ENCODE data around the gene COMP.

DNA sequence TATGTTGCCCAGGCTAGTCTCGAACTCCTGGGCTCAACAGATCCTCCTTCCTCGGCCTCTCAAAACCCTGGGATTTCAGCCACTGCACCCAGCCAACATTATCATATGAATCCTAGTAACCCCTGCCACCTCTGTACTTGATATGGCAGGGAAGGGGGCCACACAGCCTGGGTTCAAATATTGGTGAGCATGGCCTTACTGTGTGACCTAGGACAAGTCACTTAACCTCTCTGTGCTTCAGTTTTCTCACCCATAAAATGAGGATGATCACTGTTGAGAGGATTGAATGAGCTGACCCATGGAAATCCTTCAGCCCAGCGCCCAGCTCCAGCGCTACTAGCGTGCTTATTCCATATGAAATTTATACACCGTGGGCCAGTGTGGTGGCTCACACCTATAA is 3.6 kb upstream of the COMP start:
- TF ChIP-seq, protein P1, sequence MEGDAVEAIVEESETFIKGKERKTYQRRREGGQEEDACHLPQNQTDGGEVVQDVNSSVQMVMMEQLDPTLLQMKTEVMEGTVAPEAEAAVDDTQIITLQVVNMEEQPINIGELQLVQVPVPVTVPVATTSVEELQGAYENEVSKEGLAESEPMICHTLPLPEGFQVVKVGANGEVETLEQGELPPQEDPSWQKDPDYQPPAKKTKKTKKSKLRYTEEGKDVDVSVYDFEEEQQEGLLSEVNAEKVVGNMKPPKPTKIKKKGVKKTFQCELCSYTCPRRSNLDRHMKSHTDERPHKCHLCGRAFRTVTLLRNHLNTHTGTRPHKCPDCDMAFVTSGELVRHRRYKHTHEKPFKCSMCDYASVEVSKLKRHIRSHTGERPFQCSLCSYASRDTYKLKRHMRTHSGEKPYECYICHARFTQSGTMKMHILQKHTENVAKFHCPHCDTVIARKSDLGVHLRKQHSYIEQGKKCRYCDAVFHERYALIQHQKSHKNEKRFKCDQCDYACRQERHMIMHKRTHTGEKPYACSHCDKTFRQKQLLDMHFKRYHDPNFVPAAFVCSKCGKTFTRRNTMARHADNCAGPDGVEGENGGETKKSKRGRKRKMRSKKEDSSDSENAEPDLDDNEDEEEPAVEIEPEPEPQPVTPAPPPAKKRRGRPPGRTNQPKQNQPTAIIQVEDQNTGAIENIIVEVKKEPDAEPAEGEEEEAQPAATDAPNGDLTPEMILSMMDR (IDR thresholded peaks at IDR 0.05) = no peak
- no peak for TF ChIP-seq EZH2 (IDR thresholded peaks at IDR 0.05; ENCODE audit: borderline replicate concordance, insufficient read depth, low read depth, low read length, poor library complexity, severe bottlenecking)

Data from B cell (primary cell).